ENCODE results near the gene SLC44A3. TPM values are rescaled to one million over a fixed set of nuclear protein-coding genes. Genes with fewer than 3 reads are reported as not detected.

SLC44A3 gene
- total RNA-seq, 4 donors from 2014 or later = 0.19 TPM; not detected in 3

GRCh38 chr1:94884106-94884505 is 63.9 kb downstream of the SLC44A3 start:
- ATAC-seq (no peak), DNase-seq (no peak)
- Histone ChIP-seq H3K27me3 (no peaks in the 10 kb centered on the region), H3K9me3 (no peaks in the 10 kb centered on the region), H3K4me3 (no peak overlapping the region), H3K4me1 (peaks cover 0 to 6% of the 10 kb centered on the region in 2 donors), H3K27ac (no peak overlapping the region), H3K36me3 (no peaks in the 10 kb centered on the region)
- no peak for TF ChIP-seq CTCF (IDR thresholded peaks at IDR 0.05 in 4 of 5, conservative IDR thresholded peaks at IDR 0.05 in 1 of 5)
- no peak for TF ChIP-seq POLR2A (IDR thresholded peaks at IDR 0.05)
- in situ Hi-C loops (cut with MboI; ENCODE audit: low sequenced_read_pairs in 4 of 4) (no loop called here), intact Hi-C loops (cut with DNase I; ENCODE audit: low total_unique reads) (no loop called here)

GRCh38 chr1:94884507-94884906 is 64.3 kb downstream of the SLC44A3 start:
- ATAC-seq (no peak), DNase-seq (no peak)
- intact Hi-C loops (cut with DNase I; ENCODE audit: low total_unique reads) (no loop called here), in situ Hi-C loops (cut with MboI; ENCODE audit: low sequenced_read_pairs in 4 of 4) (no loop called here)
- Histone ChIP-seq H3K4me3 (no peak overlapping the region), H3K9me3 (no peaks in the 10 kb centered on the region), H3K27ac (no peak overlapping the region), H3K27me3 (no peaks in the 10 kb centered on the region), H3K36me3 (no peaks in the 10 kb centered on the region), H3K4me1 (peaks cover 0 to 6% of the 10 kb centered on the region in 2 donors)
- no peak for TF ChIP-seq CTCF (IDR thresholded peaks at IDR 0.05 in 4 of 5, conservative IDR thresholded peaks at IDR 0.05 in 1 of 5)
- TF ChIP-seq POLR2A (IDR thresholded peaks at IDR 0.05) = no peak

DNA sequence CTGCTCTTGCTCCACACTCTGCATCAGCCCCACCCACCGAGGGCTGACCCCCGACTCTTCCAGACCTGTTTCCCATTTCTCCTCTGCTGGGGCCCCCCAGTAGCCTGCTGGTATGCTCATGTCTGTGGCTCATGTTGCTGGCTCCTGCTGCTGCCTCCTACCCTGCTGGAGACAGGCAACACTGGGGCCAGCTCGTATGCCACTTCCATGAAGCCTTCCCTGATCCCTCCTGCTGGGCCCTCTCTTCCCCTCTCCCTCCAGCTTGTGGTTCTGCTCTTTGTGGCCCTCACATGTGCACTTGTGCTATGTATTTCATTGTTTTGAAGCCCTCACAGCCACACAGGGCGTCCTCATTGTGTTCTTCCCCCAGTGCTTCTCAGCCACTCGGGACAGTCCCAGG is 66.2 kb downstream of the SLC44A3 start:
- TF ChIP-seq CTCF (IDR thresholded peaks at IDR 0.05 in 4 of 5, conservative IDR thresholded peaks at IDR 0.05 in 1 of 5) = no peak
- no peak for TF ChIP-seq POLR2A (IDR thresholded peaks at IDR 0.05)
- Histone ChIP-seq H3K36me3 (no peaks in the 10 kb centered on the region), H3K9me3 (no peaks in the 10 kb centered on the region), H3K4me3 (no peak overlapping the region), H3K27ac (no peak overlapping the region), H3K4me1 (peaks cover 0 to 6% of the 10 kb centered on the region in 2 donors), H3K27me3 (no peaks in the 10 kb centered on the region)
- ATAC-seq (no peak), DNase-seq (no peak)
- in situ Hi-C loops (cut with MboI; ENCODE audit: low sequenced_read_pairs in 4 of 4) (no loop called here), intact Hi-C loops (cut with DNase I; ENCODE audit: low total_unique reads) (no loop called here)

DNA sequence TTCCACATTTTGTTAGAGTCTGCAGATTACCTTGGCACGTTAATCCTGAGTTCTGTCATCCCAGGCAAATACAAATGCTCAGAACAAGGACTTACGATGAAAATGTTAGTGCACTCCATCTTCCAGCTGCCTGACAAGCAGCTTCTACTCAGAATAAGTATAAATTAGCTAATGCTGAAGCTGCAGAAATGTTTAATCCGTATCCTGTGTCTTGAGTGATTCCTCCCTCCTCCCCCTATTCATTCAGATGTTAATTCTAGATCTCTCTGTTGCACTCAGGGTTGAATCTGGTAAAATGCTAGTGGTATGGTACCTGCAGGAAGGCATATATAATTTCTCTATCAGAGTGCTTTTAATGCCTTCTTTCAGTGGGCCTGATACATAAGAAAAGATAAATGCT is 66.9 kb downstream of the SLC44A3 start:
- TF ChIP-seq POLR2A (IDR thresholded peaks at IDR 0.05) (no peak), CTCF (IDR thresholded peaks at IDR 0.05 in 4 of 5, conservative IDR thresholded peaks at IDR 0.05 in 1 of 5) (no peak)
- Histone ChIP-seq H3K36me3 (no peaks in the 10 kb centered on the region), H3K27me3 (no peaks in the 10 kb centered on the region), H3K27ac (no peak overlapping the region), H3K4me1 (peaks cover 0 to 6% of the 10 kb centered on the region in 2 donors), H3K9me3 (no peaks in the 10 kb centered on the region), H3K4me3 (no peak overlapping the region)
- intact Hi-C loops (cut with DNase I; ENCODE audit: low total_unique reads) = no loop called here
- no peak for ATAC-seq
- in situ Hi-C loops (cut with MboI; ENCODE audit: low sequenced_read_pairs in 4 of 4) = no loop called here
- no peak for DNase-seq

- in situ Hi-C loops (cut with MboI; ENCODE audit: low sequenced_read_pairs in 4 of 4) = no loop called here
- H3K4me1 ChIP-seq = peaks cover 0 to 6% of the 10 kb centered on the region in 2 donors
- H3K4me3 ChIP-seq = no peak overlapping the region
- no peaks in the 10 kb centered on the region for H3K36me3 ChIP-seq
- TF ChIP-seq POLR2A (IDR thresholded peaks at IDR 0.05) (no peak), CTCF (IDR thresholded peaks at IDR 0.05 in 4 of 5, conservative IDR thresholded peaks at IDR 0.05 in 1 of 5) (no peak)
- intact Hi-C loops (cut with DNase I; ENCODE audit: low total_unique reads) = no loop called here
- no peak for ATAC-seq
- DNase-seq = no peak
- H3K9me3 ChIP-seq = no peaks in the 10 kb centered on the region
- no peak overlapping the region for H3K27ac ChIP-seq
- H3K27me3 ChIP-seq = no peaks in the 10 kb centered on the region
Measured at GRCh38 chr1:94887603-94888171, 67.5 kb downstream of the SLC44A3 start.
